Mesenchymal stem cell (in vitro differentiated cells and primary cell): ENCODE results near the gene CDK11A.
"Not testable (repeated sequence)": the region's sequence is repeated elsewhere in the genome, so short reads cannot be mapped to it uniquely, and the experiment has no call there.

Experiments
- DNase-seq: peaks from one replicate; pipeline ENCODE4 v3.0.0-alpha.2; 2013
- H2AFZ ChIP-seq: one replicate; pipeline ENCODE4 v1.6.1; 2013; ENCODE audit warnings: low read depth, mild to moderate bottlenecking, control low read depth, inconsistent platforms, low read length, moderate library complexity
- H2AK5ac ChIP-seq: 2 replicates; pipeline ENCODE4 v1.6.1; 2013; ENCODE audit warnings: low read length, moderate library complexity, mild to moderate bottlenecking, inconsistent platforms; ENCODE audit not compliant: severe bottlenecking
- H2BK120ac ChIP-seq: one replicate; pipeline ENCODE4 v1.6.1; 2013; ENCODE audit warnings: low read depth, mild to moderate bottlenecking, inconsistent platforms, low read length, moderate library complexity
- H2BK12ac ChIP-seq, 2 experiments: one replicate each; pipeline ENCODE4 v1.6.1; 2013; ENCODE audit warnings: inconsistent platforms in 2 of 2, low read length in 2 of 2, mild to moderate bottlenecking in 2 of 2, moderate library complexity in 2 of 2, control low read depth in 1 of 2
- H2BK15ac ChIP-seq: one replicate; pipeline ENCODE4 v1.6.1; 2013; ENCODE audit warnings: mild to moderate bottlenecking, low read depth, inconsistent platforms; ENCODE audit not compliant: poor library complexity, severe bottlenecking
- H2BK5ac ChIP-seq: 2 replicates; pipeline ENCODE4 v1.6.1; 2013; ENCODE audit warnings: low read depth, mild to moderate bottlenecking, low read length, control low read depth, inconsistent platforms; ENCODE audit not compliant: poor library complexity, severe bottlenecking
- H3K14ac ChIP-seq, 2 experiments: one replicate each; pipeline ENCODE4 v1.6.1; 2013; ENCODE audit warnings: inconsistent platforms in 2 of 2, low read length in 2 of 2, control low read depth in 1 of 2, mild to moderate bottlenecking in 1 of 2, moderate library complexity in 1 of 2
- H3K18ac ChIP-seq, 2 experiments: one replicate each; pipeline ENCODE4 v1.6.1; 2013; ENCODE audit warnings: inconsistent platforms in 2 of 2, low read length in 2 of 2, control low read depth in 1 of 2, low read depth in 1 of 2, mild to moderate bottlenecking in 1 of 2
- H3K23ac ChIP-seq, 2 experiments: one replicate each; pipeline ENCODE4 v1.6.1; 2013; ENCODE audit warnings: inconsistent platforms in 2 of 2, low read length in 2 of 2, mild to moderate bottlenecking in 2 of 2, moderate library complexity in 2 of 2, control low read depth in 1 of 2
- H3K27ac ChIP-seq: 2 replicates; pipeline ENCODE4 v1.5.1; 2013; ENCODE audit warnings: mild to moderate bottlenecking, moderate library complexity, low read length, control low read depth, inconsistent platforms; ENCODE audit not compliant: poor library complexity, severe bottlenecking
- H3K27me3 ChIP-seq, 2 experiments: 2 replicates each; pipeline versions ENCODE4 v1.6.1 to v1.7.0; 2013; ENCODE audit warnings: low read length in 2 of 2, mild to moderate bottlenecking in 2 of 2, moderate library complexity in 2 of 2, control low read depth in 1 of 2, inconsistent platforms in 1 of 2; ENCODE audit not compliant: control insufficient read depth in 1 of 2, insufficient read depth in 1 of 2
- H3K36me3 ChIP-seq, 2 experiments: 2 replicates each; pipeline versions ENCODE4 v1.6.1 to v1.7.0; 2013; ENCODE audit warnings: low read length in 2 of 2, control low read depth in 1 of 2, inconsistent platforms in 1 of 2, low read depth in 1 of 2, mild to moderate bottlenecking in 1 of 2; ENCODE audit not compliant: insufficient read depth in 2 of 2, control insufficient read depth in 1 of 2
- H3K4ac ChIP-seq, 2 experiments: one replicate each; pipeline ENCODE4 v1.6.1; 2013; ENCODE audit warnings: inconsistent platforms in 2 of 2, low read length in 2 of 2, mild to moderate bottlenecking in 2 of 2, moderate library complexity in 2 of 2, control low read depth in 1 of 2, low read depth in 1 of 2
- H3K4me1 ChIP-seq: 2 replicates; pipeline ENCODE4 v1.6.1; 2013; ENCODE audit warnings: low read depth, low read length, control low read depth; ENCODE audit not compliant: control insufficient read depth, insufficient read depth
- H3K4me2 ChIP-seq: 2 replicates; pipeline ENCODE4 v1.6.1; 2013; ENCODE audit warnings: low read length, mild to moderate bottlenecking, inconsistent platforms; ENCODE audit not compliant: poor library complexity, severe bottlenecking
- H3K4me3 ChIP-seq, 2 experiments: 2 replicates each; pipeline versions ENCODE4 v1.5.1 to v1.7.0; 2013; ENCODE audit warnings: low read length in 2 of 2, mild to moderate bottlenecking in 2 of 2, control low read depth in 1 of 2, low read depth in 1 of 2; ENCODE audit not compliant: insufficient read depth in 1 of 2
- H3K79me1 ChIP-seq: replicated peaks from 2 replicates; pipeline ENCODE4 v1.6.1; 2013; ENCODE audit warnings: mild to moderate bottlenecking, control low read depth, low read length, inconsistent platforms; ENCODE audit not compliant: poor library complexity, severe bottlenecking
- H3K9ac ChIP-seq: 2 replicates; pipeline ENCODE4 v1.7.0; 2013; ENCODE audit warnings: mild to moderate bottlenecking, low read length, moderate library complexity
- H3K9me3 ChIP-seq: 2 replicates; pipeline ENCODE4 v1.7.0; 2013; ENCODE audit warnings: mild to moderate bottlenecking, low read length; ENCODE audit not compliant: control insufficient read depth
- H4K8ac ChIP-seq: one replicate; pipeline ENCODE4 v1.6.1; 2013; ENCODE audit warnings: inconsistent platforms, mild to moderate bottlenecking, low read length, moderate library complexity
- H4K91ac ChIP-seq: one replicate; pipeline ENCODE4 v1.6.1; 2013; ENCODE audit warnings: mild to moderate bottlenecking, low read length, inconsistent platforms
- WGBS: methylation state at CpG from one replicate; pipeline ENCODE4 v1.1.7; 2013; ENCODE audit warnings: mixed read lengths; 5-methylcytosine and 5-hydroxymethylcytosine counted together

The CDK11A gene

GRCh38 chr1:1727131-1727651 is 3.0 kb upstream of the CDK11A start:
- not testable (repeated sequence) for H3K18ac ChIP-seq, H3K27me3 ChIP-seq, H2AK5ac ChIP-seq, H3K4ac ChIP-seq, DNase-seq, H2BK5ac ChIP-seq, H3K4me2 ChIP-seq, H2BK12ac ChIP-seq, H4K91ac ChIP-seq, H3K14ac ChIP-seq, H3K4me1 ChIP-seq, H3K4me3 ChIP-seq, H4K8ac ChIP-seq, H2BK120ac ChIP-seq, H3K27ac ChIP-seq, H3K9me3 ChIP-seq, H2BK15ac ChIP-seq, H3K23ac ChIP-seq, H3K79me1 ChIP-seq, H2AFZ ChIP-seq
- Histone ChIP-seq H3K36me3 (peaks cover 16 to 18% of the 10 kb centered on the region in 2 experiments), H3K9ac (peak overlapping the region; percentile 18)
- WGBS = 95% methylated on average over 5 of the region's 12 CpGs

GRCh38 chr1:1726088-1726487 is 1.9 kb upstream of the CDK11A start:
- not testable (repeated sequence) for H2BK15ac ChIP-seq, H2AFZ ChIP-seq, H3K4me2 ChIP-seq, H3K27ac ChIP-seq, H3K79me1 ChIP-seq, H2BK120ac ChIP-seq, H3K23ac ChIP-seq, H3K27me3 ChIP-seq, H3K4ac ChIP-seq, H2BK12ac ChIP-seq, H3K9ac ChIP-seq, H3K14ac ChIP-seq, H3K4me1 ChIP-seq, H4K8ac ChIP-seq, H3K18ac ChIP-seq, DNase-seq, H3K4me3 ChIP-seq, H2BK5ac ChIP-seq, H3K9me3 ChIP-seq, H2AK5ac ChIP-seq, H4K91ac ChIP-seq
- WGBS = 96% methylated on average over 17 of the region's 17 CpGs
- peaks cover 13 to 16% of the 10 kb centered on the region in 2 experiments for H3K36me3 ChIP-seq

GRCh38 chr1:1721201-1721600 is 3.0 kb downstream of the CDK11A start:
- no peaks in the 10 kb centered on the region for H3K9me3 ChIP-seq
- 95% methylated on average over 6 of the region's 7 CpGs for WGBS
- H2BK120ac ChIP-seq = no peak overlapping the region
- H3K4me3 ChIP-seq = no peak overlapping the region
- no peaks in the 10 kb centered on the region for H3K27me3 ChIP-seq
- H2BK5ac ChIP-seq = no peak overlapping the region
- H4K91ac ChIP-seq = no peak overlapping the region
- peaks cover 38 to 45% of the 10 kb centered on the region in 2 experiments for H3K36me3 ChIP-seq
- H2AK5ac ChIP-seq = no peak overlapping the region
- no peak overlapping the region for H3K14ac ChIP-seq
- no peak overlapping the region for H2BK12ac ChIP-seq
- no peak overlapping the region for H3K4ac ChIP-seq
- H3K9ac ChIP-seq = no peak overlapping the region
- no peak overlapping the region for H3K23ac ChIP-seq
- H3K4me2 ChIP-seq = no peak overlapping the region
- H2BK15ac ChIP-seq = no peak overlapping the region
- H3K18ac ChIP-seq = no peak overlapping the region
- H4K8ac ChIP-seq = no peak overlapping the region
- H3K4me1 ChIP-seq = no peaks in the 10 kb centered on the region
- H2AFZ ChIP-seq = no peak overlapping the region
- no peak overlapping the region for H3K27ac ChIP-seq
- H3K79me1 ChIP-seq = peaks cover 10% of the 10 kb centered on the region
- DNase-seq = no peak

GRCh38 chr1:1715109-1715883 is 8.9 kb downstream of the CDK11A start:
- H3K4me1 ChIP-seq, H3K14ac ChIP-seq: not testable (repeated sequence)

More at GRCh38 chr1:1715109-1715883, 8.9 kb downstream of the CDK11A start:
- not testable (repeated sequence) for H3K27me3 ChIP-seq, H3K79me1 ChIP-seq, H2BK15ac ChIP-seq, H2AFZ ChIP-seq, H2BK12ac ChIP-seq, H3K4me3 ChIP-seq, H4K8ac ChIP-seq, H2AK5ac ChIP-seq, H3K23ac ChIP-seq, H3K4me2 ChIP-seq, H2BK120ac ChIP-seq, H3K9me3 ChIP-seq, H3K18ac ChIP-seq, H4K91ac ChIP-seq, H3K27ac ChIP-seq, H2BK5ac ChIP-seq, DNase-seq, H3K4ac ChIP-seq, H3K9ac ChIP-seq
- 92% methylated on average over 15 of the region's 18 CpGs for WGBS
- peaks cover 37% of the 10 kb centered on the region in 2 experiments for H3K36me3 ChIP-seq
